Stimulated activated CD4-positive, alpha-beta T cell treated with anti-CD3 and anti-CD28 coated beads, Interleukin-12 subunit alpha, Interleukin-12 subunit beta, amount 100 ng/mL, for 48 hours (primary cell): Measurements from ENCODE around the gene KCNMA1.

Experiments
- DNase-seq, 3 donors: peaks; one replicate each; pipeline ENCODE4 v3.0.0-alpha.2; 2020; ENCODE audit warnings: low read depth in 2 of 3, low spot score in 1 of 3

Gene KCNMA1

GRCh38 chr10:77032188-77032570, 605.4 kb downstream of the KCNMA1 start:
- no peak for DNase-seq

- DNase-seq, result no peak
Measured at GRCh38 chr10:77031531-77032187, 605.9 kb downstream of the KCNMA1 start.

GRCh38 chr10:77030974-77031373, 606.6 kb downstream of the KCNMA1 start:
- DNase-seq, result no peak

DNA sequence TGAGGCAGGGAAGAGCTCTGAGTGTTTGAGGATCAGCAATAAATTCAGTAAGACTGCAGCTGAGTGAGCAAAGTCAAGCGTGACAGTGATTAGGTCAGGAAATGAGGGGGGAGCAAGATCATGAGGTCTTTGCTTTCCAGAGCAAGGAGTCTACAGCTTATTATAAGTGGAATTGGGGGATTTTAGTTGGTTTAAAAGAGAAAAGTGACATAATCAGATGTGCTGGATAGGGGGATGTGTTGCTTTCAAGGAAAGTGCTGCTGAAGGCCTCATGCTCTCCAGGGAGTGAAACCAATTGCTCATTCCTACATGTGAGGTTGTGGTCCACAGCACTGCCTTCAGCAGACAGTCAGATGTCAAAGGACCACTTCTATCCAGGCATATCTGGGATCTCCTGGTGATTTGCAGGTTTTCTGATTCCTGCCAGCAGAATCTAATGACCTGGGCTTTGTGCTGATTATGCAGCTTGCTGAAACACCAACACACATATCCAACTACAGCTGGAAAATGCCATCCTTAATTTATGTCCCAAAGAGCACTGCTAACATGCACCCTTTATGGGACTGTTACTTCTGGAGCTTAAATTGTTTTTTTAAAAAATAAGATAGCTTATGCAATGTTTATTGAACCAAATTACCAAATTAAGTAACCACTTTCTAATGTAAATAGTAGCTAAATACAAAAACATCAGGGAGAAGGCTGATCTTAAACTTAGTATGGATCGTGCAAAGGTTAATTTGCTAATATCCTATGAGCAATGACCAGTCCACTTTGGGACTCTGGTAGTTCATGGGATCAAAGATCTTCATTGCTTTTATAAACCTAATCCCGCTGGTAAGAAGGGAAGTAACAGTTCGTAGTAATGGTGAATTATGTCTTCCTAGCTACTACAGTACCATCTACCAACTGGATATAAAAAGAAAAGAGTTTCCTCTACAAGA, 607.6 kb downstream of the KCNMA1 start:
- DNase-seq, result no peak

GRCh38 chr10:77028042-77028441, 609.6 kb downstream of the KCNMA1 start:
- DNase-seq, result no peak

- DNase-seq, result no peak
Measured at GRCh38 chr10:77027576-77027975, 610.0 kb downstream of the KCNMA1 start.

DNA sequence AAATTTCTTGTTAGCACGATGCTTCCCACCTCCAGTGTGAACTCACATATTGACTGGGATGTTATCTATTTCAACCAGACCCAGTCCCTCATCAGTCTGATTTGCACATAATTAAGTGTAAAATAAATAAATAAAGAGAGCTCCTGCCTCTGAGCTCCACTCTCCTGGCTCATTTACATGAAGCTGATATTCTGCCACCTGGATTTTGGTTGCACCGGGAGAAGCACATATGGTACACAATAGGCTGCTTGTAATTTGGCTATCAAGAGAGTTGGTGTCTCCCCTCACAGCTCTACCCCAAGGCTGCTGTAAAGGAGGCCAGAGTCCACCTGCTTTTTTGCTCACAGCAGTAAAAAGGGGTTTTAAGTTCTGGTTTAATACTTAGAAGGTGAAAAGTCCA, 610.5 kb downstream of the KCNMA1 start:
- no peak for DNase-seq

DNA sequence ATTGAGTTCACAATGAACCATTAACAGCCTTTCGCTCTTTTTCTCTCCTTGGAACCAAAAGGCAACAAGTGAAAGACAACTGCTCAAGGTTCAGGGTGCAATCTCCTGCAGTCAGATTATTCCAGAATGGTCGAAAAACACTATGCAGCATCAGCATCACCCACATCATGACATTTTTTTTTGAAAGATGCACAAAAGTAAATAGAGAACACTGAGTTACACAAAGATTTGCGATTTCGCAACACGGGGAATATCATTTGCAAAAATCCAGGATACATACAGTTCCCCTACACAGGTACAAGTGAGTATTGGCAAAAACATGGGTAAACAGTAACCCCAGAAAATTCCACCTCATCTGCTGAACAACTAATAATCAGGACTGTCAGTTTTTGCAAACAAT, 611.5 kb downstream of the KCNMA1 start:
- no peak for DNase-seq

- no peak for DNase-seq
Measured at GRCh38 chr10:77024461-77024860, 613.1 kb downstream of the KCNMA1 start.

DNA sequence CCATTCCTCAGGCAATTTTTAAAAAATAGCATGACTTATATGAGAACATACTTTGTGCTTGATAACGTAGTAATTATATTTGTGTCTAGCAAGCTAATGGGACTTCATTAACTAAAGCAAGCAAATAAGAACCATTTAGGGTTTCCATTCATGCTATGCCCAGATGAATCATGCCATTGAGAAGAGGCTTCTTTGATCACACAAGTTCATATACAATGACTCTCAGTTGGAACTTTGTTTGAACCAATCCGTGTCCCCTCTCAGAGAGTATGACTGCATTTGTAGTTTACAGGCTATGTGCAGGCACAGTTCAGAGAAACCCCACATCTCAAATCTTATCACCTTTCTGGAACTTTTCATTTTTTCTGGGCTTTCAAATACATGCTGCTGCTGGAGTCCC, 614.2 kb downstream of the KCNMA1 start:
- no peak for DNase-seq

DNA sequence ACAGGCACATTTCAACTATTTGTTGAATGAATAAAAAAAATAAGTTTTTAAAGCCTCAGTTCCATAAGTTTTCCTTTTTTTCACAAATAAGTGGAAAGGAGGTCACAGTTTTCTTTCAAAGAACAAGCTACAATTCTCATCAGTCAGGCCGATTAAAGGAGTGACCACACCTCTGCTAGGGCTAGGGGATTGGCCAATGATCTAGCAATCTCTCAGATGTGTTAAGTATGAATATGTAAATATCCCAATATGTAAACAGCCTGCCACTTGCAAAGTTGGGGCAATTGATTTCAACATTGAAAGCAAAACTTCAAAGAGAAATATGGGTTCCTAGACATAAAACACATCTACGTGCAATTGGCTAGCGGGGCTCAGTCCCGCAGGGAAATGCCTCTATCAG, 614.9 kb downstream of the KCNMA1 start:
- DNase-seq, result no peak

GRCh38 chr10:77021966-77022490, 615.6 kb downstream of the KCNMA1 start:
- DNase-seq, result no peak

DNA sequence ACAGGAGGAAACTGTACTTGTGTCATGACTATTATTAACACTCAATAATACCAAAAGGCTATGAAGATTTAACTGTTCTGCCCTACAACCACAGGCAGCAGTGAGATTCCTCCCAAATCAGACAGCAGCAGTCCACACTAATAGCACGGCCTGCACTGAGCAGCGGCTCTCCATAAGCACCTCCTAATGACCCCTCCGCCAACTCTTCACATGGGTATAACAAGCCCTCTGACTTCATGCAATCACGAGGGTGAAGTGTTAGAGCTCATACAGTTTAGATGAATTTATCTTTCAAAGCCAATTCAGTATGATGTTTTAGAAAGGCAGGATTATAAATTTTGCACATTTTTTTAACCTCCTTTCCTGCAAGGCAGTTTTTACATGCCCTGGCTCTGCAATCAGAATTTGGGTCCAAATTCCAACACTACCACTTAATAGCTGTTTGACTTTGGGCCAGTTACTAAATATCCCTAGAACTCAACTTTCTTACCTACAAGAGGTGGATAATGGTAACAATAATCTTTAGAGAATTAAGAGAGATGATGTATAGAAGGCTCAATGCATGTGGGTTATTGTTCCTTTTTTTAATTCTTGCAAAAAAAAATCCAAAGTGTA, 617.1 kb downstream of the KCNMA1 start:
- DNase-seq, result no peak

GRCh38 chr10:77016855-77017254, 620.8 kb downstream of the KCNMA1 start:
- no peak for DNase-seq

DNA sequence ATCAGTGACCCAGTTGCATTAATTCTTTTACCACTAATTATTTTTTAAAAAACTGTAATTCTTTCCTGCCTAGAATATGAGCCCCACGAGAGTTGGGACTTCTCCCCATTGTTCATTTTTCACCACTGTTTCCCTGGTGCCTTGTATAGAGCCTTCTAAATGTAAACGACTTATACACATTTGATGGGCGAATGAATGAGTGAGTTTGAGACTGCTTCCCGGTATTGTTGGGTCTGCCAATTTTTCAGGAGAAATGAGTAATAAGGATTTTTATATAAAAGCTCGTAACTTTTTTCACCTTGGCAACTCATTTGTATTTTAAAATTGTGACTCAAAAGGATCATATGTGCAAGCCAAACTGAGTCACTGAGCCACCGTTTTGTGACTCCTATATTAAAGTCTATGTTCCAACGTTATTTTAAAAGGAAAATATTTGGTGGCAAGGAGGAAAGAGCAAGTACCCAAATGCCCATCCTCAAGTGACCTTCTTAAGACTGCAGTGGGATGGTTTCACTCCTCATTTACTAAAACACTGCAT, 621.3 kb downstream of the KCNMA1 start:
- no peak for DNase-seq

- DNase-seq, result no peak
Measured at GRCh38 chr10:77015360-77015759, 622.2 kb downstream of the KCNMA1 start.

DNA sequence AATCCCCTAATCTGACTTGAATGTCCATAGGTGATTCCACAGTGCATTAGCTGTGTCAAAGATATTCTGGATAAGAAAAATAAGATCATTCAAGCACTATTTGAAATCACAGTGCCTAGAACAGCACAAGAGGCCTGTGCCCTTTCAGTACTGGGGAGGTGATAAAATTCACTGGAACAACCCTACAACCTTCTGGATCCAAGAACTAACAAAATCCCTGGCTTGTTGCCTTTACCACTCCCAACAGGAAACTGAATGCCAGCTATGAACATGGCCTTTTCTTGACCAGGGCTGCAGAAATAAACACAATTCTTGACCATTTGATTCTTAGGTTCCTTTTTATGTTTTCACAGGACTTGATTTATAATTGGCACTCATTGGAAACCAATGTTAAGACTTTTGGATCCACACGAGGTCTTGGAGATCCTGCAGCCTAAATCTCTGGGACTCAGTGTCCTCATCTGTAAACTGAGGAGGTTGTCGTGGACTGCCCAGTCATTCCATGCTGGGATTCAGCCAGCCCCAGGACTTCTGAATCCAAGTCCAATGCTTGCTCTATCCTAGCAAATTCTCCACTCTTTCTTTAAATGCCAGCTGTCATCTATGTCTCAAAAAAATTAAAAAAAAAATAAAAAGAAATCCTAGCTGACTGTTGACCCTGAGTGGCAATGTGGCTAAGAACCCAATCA, 624.7 kb downstream of the KCNMA1 start:
- DNase-seq, result no peak

GRCh38 chr10:77011874-77012811, 625.5 kb downstream of the KCNMA1 start:
- no peak for DNase-seq

- no peak for DNase-seq
Measured at GRCh38 chr10:77010430-77010829, 627.2 kb downstream of the KCNMA1 start.

- no peak for DNase-seq
Measured at GRCh38 chr10:77007834-77008233, 629.8 kb downstream of the KCNMA1 start.
